ENCODE results near the gene GCGR. TPM values are rescaled to one million over a fixed set of nuclear protein-coding genes. Genes with fewer than 3 reads are reported as not detected.

The GCGR gene
- total and polyA plus RNA-seq, 10 of the 15 experiments (the other 5 are each of a cell fraction or from before 2014, with no cell fraction given) = not detected

DNA sequence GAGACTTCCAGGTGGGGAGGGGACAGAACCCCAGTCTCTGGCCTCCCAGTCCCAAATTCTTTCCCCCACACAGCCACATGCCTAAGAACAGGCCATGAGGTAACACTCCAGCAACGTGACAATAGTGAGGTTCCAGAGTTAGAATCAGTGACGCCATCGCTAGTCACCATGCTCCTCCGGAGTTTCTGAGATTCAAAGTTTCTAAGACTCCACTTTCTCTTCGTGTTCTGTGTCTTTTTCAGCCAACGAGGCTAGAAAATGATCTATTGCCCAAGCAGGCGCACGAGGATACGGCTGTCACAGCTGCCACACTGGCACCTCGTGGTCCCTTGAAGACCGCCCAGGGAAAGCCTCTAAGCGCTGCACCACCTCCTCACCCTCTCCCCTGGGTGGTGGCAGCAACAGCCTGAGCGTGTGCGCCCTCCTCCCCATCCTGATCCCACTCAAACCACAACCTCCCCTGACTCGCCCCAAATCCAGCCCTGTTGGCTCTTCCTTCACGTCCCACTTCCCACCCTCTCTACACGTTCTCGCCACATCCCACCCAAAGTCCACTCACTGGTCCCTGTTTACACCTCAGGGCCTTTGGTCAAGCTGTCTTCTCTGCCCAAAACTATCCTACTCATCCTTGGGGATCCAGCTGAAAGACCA, 28.1 kb downstream of the GCGR start (continued):
- TF ChIP-seq, protein P1, sequence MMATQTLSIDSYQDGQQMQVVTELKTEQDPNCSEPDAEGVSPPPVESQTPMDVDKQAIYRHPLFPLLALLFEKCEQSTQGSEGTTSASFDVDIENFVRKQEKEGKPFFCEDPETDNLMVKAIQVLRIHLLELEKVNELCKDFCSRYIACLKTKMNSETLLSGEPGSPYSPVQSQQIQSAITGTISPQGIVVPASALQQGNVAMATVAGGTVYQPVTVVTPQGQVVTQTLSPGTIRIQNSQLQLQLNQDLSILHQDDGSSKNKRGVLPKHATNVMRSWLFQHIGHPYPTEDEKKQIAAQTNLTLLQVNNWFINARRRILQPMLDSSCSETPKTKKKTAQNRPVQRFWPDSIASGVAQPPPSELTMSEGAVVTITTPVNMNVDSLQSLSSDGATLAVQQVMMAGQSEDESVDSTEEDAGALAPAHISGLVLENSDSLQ (IDR thresholded peaks at IDR 0.05) = 0 out of 2 replicates have a peak, but pooled peaks have one; percentile 20
- 0 out of 2 replicates have a peak, but pooled peaks have one; percentile 70 for TF ChIP-seq NBN (IDR thresholded peaks at IDR 0.05)
- peak; percentile 26; the same call in 1 of the 2 replicates for TF ChIP-seq EED (IDR thresholded peaks at IDR 0.05; ENCODE audit: low read depth)
- 0 out of 2 replicates have a peak, but pooled peaks have one; percentile 30 for TF ChIP-seq IKZF1 (conservative IDR thresholded peaks at IDR 0.05)

DNA sequence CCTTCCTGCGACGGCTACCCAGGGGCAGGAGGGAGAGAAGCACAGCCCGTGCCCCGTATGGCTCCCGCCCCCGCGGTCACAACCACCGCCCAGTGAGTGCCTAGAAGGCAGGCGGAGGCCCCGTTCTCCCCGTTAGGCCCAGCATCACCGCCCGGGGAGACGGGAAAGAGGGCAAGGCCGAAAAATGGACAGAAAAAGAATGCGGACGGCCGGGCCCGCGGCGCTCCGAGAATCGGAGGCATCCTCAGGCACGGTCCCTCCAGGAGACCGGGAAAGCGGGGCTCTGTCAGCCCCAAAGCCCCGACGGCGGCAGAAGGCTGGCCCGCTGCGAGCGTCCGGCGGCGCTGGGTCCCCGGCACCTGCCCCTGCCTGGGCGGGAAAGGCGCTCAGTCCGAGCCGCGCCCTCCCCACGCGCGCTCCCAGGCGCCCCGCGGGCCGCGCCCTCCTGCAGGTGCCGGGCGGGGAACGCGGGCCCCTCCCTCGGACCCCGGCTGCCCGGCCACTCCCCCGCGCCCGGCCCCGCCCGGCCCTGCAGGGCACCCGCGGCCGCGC, 28.7 kb downstream of the GCGR start:
- Histone ChIP-seq H3K27me3 (replicated peaks in 1 of 2; ENCODE audit: control insufficient read depth in 2 of 2, insufficient read depth in 2 of 2, low read length in 1 of 2) (no peaks in the 10 kb centered on the region), H3K4me1 (ENCODE audit: control insufficient read depth, insufficient read depth, low read length) (peaks cover 16% of the 10 kb centered on the region), H3K79me2 (ENCODE audit: control insufficient read depth, insufficient read depth, low read length) (peaks cover 13% of the 10 kb centered on the region), H3K4me2 (ENCODE audit: control insufficient read depth, insufficient read depth) (peak overlapping the region; percentile 99), H3K27ac (ENCODE audit: control insufficient read depth, insufficient read depth) (peak overlapping the region; percentile 58), H3K36me3 (ENCODE audit: control insufficient read depth in 2 of 2, insufficient read depth in 2 of 2, low read length in 1 of 2) (no peaks in the 10 kb centered on the region), H4K20me1 (ENCODE audit: control insufficient read depth, insufficient read depth) (no peaks in the 10 kb centered on the region), H2AFZ (ENCODE audit: control insufficient read depth, low read depth, low read length) (peak overlapping the region; percentile 64), H3K4me3 (peak overlapping the region; percentile 96), H3K9ac (ENCODE audit: control insufficient read depth, insufficient read depth, low read length) (peak overlapping the region; percentile 86), H3K9me3 (replicated peaks; ENCODE audit: control insufficient read depth, insufficient read depth, low read length) (no peaks in the 10 kb centered on the region)
- intact Hi-C loops (cut with micrococcal nuclease; ENCODE audit: unreplicated experiment) = no loop called here
- ChIA-PET POLR2A (interaction anchor here (1.0 to 3.0 kb wide), 7 partner anchors 27 to 135 kb away, joined by 3 to 15 read pairs (median 4); partner anchors contain the start of genes MRPL12 and P4HB), CTCF (interaction anchor here (1.7 to 1.9 kb wide), 2 partner anchors 98 to 120 kb away, joined by 3 to 8 read pairs; partner anchors contain the start of gene SLC25A10), RAD21 (ENCODE audit: unreplicated experiment) (interaction anchor here (0.7 to 0.9 kb wide), 2 partner anchors 22 to 28 kb away, joined by 3 read pairs; partner anchors contain the start of gene P4HB), SMC1A (ENCODE audit: uncharacterized antibody, unreplicated experiment) (interaction anchor here (1.8 kb wide), 1 partner anchor 27 kb away, joined by 6 read pairs; no protein-coding TSS in a partner anchor)
- no TSS peak for BruUV-seq (replicated peaks)
- under 1% methylated on average over 53 of the region's 65 CpGs for WGBS (ENCODE audit: insufficient coverage, insufficient replicate concordance, low lambda C conversion rate, missing lambda C conversion rate)
- FAIRE-seq (no peak), DNase-seq (ENCODE audit: low read depth, low spot score) (no peak), ATAC-seq (peak; percentile 74)
- in situ Hi-C loops (cut with MboI) = no loop called here
- TF ChIP-seq DPF2 (IDR thresholded peaks at IDR 0.05) (peak; percentile 18; the same call in 1 of the 2 replicates), SUZ12 (IDR thresholded peaks at IDR 0.05; ENCODE audit: unreplicated experiment) (no peak), CBX5 (IDR thresholded peaks at IDR 0.05; ENCODE audit: low read depth) (no peak), BACH1 (IDR thresholded peaks at IDR 0.05; ENCODE audit: borderline replicate concordance) (peak; percentile 86), GATAD2B (conservative IDR thresholded peaks at IDR 0.05; ENCODE audit: low read depth) (peak; percentile 69), RB1 (IDR thresholded peaks at IDR 0.05; ENCODE audit: borderline replicate concordance) (0 out of 2 replicates have a peak, but pooled peaks have one; percentile 58), POLR2A (IDR thresholded peaks at IDR 0.05; ENCODE audit: low read depth, low read length) (no peak), NFXL1 (IDR thresholded peaks at IDR 0.05; ENCODE audit: borderline replicate concordance) (0 out of 2 replicates have a peak, but pooled peaks have one; percentile 12), EZH2 (IDR thresholded peaks at IDR 0.05; ENCODE audit: borderline replicate concordance, control insufficient read depth, low read depth, low read length) (no peak), YY1 (IDR thresholded peaks at IDR 0.05; ENCODE audit: low read depth, low read length) (no peak), NR2C1 (IDR thresholded peaks at IDR 0.05) (no peak; the same call in 1 of the 2 replicates), EGR1 (IDR thresholded peaks at IDR 0.05; ENCODE audit: borderline replicate concordance in 1 of 2, low read depth in 2 of 2, low read length in 2 of 2) (peak in 1 of 2 experiments; percentile 87; a peak in 2 of 3 replicates), LARP7 (IDR thresholded peaks at IDR 0.05) (peak; percentile 49), IKZF1 (conservative IDR thresholded peaks at IDR 0.05) (peak; percentile 66; the same call in 1 of the 2 replicates), SREBF2 (IDR thresholded peaks at IDR 0.05; ENCODE audit: low read length) (no peak)
- TF ChIP-seq, protein P2, sequence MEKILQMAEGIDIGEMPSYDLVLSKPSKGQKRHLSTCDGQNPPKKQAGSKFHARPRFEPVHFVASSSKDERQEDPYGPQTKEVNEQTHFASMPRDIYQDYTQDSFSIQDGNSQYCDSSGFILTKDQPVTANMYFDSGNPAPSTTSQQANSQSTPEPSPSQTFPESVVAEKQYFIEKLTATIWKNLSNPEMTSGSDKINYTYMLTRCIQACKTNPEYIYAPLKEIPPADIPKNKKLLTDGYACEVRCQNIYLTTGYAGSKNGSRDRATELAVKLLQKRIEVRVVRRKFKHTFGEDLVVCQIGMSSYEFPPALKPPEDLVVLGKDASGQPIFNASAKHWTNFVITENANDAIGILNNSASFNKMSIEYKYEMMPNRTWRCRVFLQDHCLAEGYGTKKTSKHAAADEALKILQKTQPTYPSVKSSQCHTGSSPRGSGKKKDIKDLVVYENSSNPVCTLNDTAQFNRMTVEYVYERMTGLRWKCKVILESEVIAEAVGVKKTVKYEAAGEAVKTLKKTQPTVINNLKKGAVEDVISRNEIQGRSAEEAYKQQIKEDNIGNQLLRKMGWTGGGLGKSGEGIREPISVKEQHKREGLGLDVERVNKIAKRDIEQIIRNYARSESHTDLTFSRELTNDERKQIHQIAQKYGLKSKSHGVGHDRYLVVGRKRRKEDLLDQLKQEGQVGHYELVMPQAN (conservative IDR thresholded peaks at IDR 0.05) = peak; percentile 50
- TF ChIP-seq, protein P3, sequence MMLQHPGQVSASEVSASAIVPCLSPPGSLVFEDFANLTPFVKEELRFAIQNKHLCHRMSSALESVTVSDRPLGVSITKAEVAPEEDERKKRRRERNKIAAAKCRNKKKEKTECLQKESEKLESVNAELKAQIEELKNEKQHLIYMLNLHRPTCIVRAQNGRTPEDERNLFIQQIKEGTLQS (IDR thresholded peaks at IDR 0.05; ENCODE audit: borderline replicate concordance, extremely low read depth, low read depth, low read length) = no peak
